Measurements from ENCODE around the gene ZNF263. TPM values are rescaled to one million over a fixed set of nuclear protein-coding genes. Genes with fewer than 3 reads are reported as not detected.

The ZNF263 gene
- total and polyA plus RNA-seq, 10 of the 15 experiments (the other 5 are each of a cell fraction or from before 2014, with no cell fraction given), result 4.7 to 45.6 (median 24.5) TPM

DNA sequence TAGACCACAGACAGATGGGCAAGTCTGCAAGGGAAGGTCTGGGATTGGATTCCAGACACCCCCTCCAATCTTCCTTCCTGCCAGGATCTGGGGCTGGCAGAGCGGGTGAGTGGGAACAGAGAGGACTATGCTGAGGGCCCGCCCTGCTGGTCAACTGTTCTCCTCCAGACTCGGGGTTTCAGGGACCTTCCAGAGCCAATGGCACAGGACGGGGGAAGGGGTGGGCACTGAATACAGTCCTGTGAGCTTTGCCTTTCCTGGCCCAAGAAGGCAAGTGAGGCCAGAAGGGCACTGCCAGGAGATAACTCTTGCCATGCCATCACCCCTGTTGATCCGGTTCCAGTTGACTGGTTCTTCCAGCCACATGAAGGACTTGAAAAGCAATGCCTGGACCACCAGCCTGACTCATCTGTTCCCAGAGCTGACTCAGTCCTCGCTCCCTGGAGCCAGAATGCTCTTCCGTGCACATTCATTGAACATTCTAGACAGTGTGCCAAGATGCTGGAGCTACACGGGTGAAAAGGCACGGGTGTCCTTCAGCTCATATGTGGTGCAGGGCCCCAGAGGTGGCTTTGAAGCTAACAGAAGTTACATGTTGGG, 26.3 kb upstream of the ZNF263 start:
- no peaks in the 10 kb centered on the region for H3K36me3 ChIP-seq (ENCODE audit: control insufficient read depth in 2 of 2, insufficient read depth in 2 of 2, low read length in 1 of 2)
- DNase-seq (ENCODE audit: low read depth, low spot score), result no peak
- TF ChIP-seq POLR2AphosphoS2 (IDR thresholded peaks at IDR 0.05; ENCODE audit: low read depth, low read length), result no peak
- RAD21 ChIA-PET (ENCODE audit: unreplicated experiment), result no interaction called here
- H3K27me3 ChIP-seq (replicated peaks in 1 of 2; ENCODE audit: control insufficient read depth in 2 of 2, insufficient read depth in 2 of 2, low read length in 1 of 2), result no peaks in the 10 kb centered on the region
- no peak overlapping the region for H3K4me2 ChIP-seq (ENCODE audit: control insufficient read depth, insufficient read depth)
- intact Hi-C loops (cut with micrococcal nuclease; ENCODE audit: unreplicated experiment) (no loop called here), in situ Hi-C loops (cut with MboI) (no loop called here)
- H3K9me3 ChIP-seq (replicated peaks; ENCODE audit: control insufficient read depth, insufficient read depth, low read length), result no peaks in the 10 kb centered on the region
- no peak for ATAC-seq
- SMC1A ChIA-PET (ENCODE audit: uncharacterized antibody, unreplicated experiment), result no interaction called here
- no peaks in the 10 kb centered on the region for H3K4me1 ChIP-seq (ENCODE audit: control insufficient read depth, insufficient read depth, low read length)
- no TSS peak for BruUV-seq (replicated peaks)
- H3K4me3 ChIP-seq, result no peak overlapping the region
- H4K20me1 ChIP-seq (ENCODE audit: control insufficient read depth, insufficient read depth), result no peaks in the 10 kb centered on the region
- H3K27ac ChIP-seq (ENCODE audit: control insufficient read depth, insufficient read depth), result no peak overlapping the region
- CTCF ChIA-PET, result interaction anchor here (4.1 kb wide), 1 partner anchor 10 kb away, joined by 14 read pairs; no protein-coding TSS in a partner anchor
- H2AFZ ChIP-seq (ENCODE audit: control insufficient read depth, low read depth, low read length), result no peak overlapping the region
- POLR2A ChIA-PET, result no interaction called here
- no peak for FAIRE-seq
- 25% methylated on average over 9 of the region's 9 CpGs for WGBS (ENCODE audit: insufficient coverage, insufficient replicate concordance, low lambda C conversion rate, missing lambda C conversion rate)
- H3K9ac ChIP-seq (ENCODE audit: control insufficient read depth, insufficient read depth, low read length), result no peak overlapping the region
- no peaks in the 10 kb centered on the region for H3K79me2 ChIP-seq (ENCODE audit: control insufficient read depth, insufficient read depth, low read length)

DNA sequence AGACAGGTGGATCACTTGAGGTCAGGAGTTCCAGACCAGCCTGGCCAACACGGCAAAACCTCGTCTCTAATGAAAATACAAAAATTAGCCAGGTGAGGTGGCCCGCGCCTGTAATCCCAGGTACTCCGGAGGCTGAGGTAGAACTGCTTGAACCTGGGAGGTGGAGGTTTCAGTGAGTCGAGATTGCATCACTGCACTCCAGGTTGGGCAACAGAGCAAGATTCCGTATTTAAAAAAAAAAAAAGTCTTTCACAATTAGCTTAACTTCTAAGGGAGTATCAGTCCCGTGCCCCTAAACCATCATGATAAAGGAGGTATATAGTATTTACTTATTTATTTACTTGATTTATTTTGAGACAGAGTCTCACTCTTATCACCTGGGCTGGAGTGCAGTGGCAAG, 23.5 kb upstream of the ZNF263 start:
- WGBS (ENCODE audit: insufficient coverage, insufficient replicate concordance, low lambda C conversion rate, missing lambda C conversion rate), result 75% methylated on average over 8 of the region's 8 CpGs
- TF ChIP-seq BMI1 (IDR thresholded peaks at IDR 0.05; ENCODE audit: borderline replicate concordance) (no peak), JUND (IDR thresholded peaks at IDR 0.05; ENCODE audit: low read depth, low read length) (no peak), LARP7 (IDR thresholded peaks at IDR 0.05) (no peak), SUZ12 (IDR thresholded peaks at IDR 0.05; ENCODE audit: unreplicated experiment) (no peak), MTA2 (IDR thresholded peaks at IDR 0.05; ENCODE audit: low read depth) (no peak), ATF7 (IDR thresholded peaks at IDR 0.05; ENCODE audit: low read depth) (no peak), YBX1 (IDR thresholded peaks at IDR 0.05) (no peak), MEF2B (IDR thresholded peaks at IDR 0.05; ENCODE audit: partially characterized antibody, poor library complexity, severe bottlenecking) (no peak), GATAD2B (conservative IDR thresholded peaks at IDR 0.05; ENCODE audit: low read depth) (no peak), HDAC6 (IDR thresholded peaks at IDR 0.05; ENCODE audit: unreplicated experiment) (no peak)
- TF ChIP-seq, protein P1, sequence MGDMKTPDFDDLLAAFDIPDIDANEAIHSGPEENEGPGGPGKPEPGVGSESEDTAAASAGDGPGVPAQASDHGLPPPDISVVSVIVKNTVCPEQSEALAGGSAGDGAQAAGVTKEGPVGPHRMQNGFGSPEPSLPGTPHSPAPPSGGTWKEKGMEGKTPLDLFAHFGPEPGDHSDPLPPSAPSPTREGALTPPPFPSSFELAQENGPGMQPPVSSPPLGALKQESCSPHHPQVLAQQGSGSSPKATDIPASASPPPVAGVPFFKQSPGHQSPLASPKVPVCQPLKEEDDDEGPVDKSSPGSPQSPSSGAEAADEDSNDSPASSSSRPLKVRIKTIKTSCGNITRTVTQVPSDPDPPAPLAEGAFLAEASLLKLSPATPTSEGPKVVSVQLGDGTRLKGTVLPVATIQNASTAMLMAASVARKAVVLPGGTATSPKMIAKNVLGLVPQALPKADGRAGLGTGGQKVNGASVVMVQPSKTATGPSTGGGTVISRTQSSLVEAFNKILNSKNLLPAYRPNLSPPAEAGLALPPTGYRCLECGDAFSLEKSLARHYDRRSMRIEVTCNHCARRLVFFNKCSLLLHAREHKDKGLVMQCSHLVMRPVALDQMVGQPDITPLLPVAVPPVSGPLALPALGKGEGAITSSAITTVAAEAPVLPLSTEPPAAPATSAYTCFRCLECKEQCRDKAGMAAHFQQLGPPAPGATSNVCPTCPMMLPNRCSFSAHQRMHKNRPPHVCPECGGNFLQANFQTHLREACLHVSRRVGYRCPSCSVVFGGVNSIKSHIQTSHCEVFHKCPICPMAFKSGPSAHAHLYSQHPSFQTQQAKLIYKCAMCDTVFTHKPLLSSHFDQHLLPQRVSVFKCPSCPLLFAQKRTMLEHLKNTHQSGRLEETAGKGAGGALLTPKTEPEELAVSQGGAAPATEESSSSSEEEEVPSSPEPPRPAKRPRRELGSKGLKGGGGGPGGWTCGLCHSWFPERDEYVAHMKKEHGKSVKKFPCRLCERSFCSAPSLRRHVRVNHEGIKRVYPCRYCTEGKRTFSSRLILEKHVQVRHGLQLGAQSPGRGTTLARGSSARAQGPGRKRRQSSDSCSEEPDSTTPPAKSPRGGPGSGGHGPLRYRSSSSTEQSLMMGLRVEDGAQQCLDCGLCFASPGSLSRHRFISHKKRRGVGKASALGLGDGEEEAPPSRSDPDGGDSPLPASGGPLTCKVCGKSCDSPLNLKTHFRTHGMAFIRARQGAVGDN (IDR thresholded peaks at IDR 0.05), result no peak
- TF ChIP-seq, protein P2, sequence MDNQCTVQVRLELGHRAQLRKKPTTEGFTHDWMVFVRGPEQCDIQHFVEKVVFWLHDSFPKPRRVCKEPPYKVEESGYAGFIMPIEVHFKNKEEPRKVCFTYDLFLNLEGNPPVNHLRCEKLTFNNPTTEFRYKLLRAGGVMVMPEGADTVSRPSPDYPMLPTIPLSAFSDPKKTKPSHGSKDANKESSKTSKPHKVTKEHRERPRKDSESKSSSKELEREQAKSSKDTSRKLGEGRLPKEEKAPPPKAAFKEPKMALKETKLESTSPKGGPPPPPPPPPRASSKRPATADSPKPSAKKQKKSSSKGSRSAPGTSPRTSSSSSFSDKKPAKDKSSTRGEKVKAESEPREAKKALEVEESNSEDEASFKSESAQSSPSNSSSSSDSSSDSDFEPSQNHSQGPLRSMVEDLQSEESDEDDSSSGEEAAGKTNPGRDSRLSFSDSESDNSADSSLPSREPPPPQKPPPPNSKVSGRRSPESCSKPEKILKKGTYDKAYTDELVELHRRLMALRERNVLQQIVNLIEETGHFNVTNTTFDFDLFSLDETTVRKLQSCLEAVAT (IDR thresholded peaks at IDR 0.05), result no peak

More for the DNA sequence above, 23.5 kb upstream of the ZNF263 start:
- in situ Hi-C loops (cut with MboI), result no loop called here
- no peak overlapping the region for H3K4me3 ChIP-seq
- intact Hi-C loops (cut with micrococcal nuclease; ENCODE audit: unreplicated experiment), result loop anchor here (5.0 to 10.0 kb wide), 2 partner anchors 105 to 242 kb away; partner anchors contain the start of gene CLUAP1
- H4K20me1 ChIP-seq (ENCODE audit: control insufficient read depth, insufficient read depth), result no peaks in the 10 kb centered on the region
- no TSS peak for BruUV-seq (replicated peaks)
- H3K9ac ChIP-seq (ENCODE audit: control insufficient read depth, insufficient read depth, low read length), result no peak overlapping the region
- no peak for DNase-seq (ENCODE audit: low read depth, low spot score)
- H3K4me1 ChIP-seq (ENCODE audit: control insufficient read depth, insufficient read depth, low read length), result peaks cover 6% of the 10 kb centered on the region; the same call in 1 of the 2 replicates
- no peak for ATAC-seq
- ChIA-PET SMC1A (ENCODE audit: uncharacterized antibody, unreplicated experiment) (no interaction called here), POLR2A (no interaction called here), CTCF (no interaction called here), RAD21 (ENCODE audit: unreplicated experiment) (no interaction called here)
- H3K79me2 ChIP-seq (ENCODE audit: control insufficient read depth, insufficient read depth, low read length), result no peaks in the 10 kb centered on the region
- no peak for FAIRE-seq
- H3K36me3 ChIP-seq (ENCODE audit: control insufficient read depth in 2 of 2, insufficient read depth in 2 of 2, low read length in 1 of 2), result no peaks in the 10 kb centered on the region
- no peaks in the 10 kb centered on the region; the same call in 2 of the 3 replicates for H3K9me3 ChIP-seq (replicated peaks; ENCODE audit: control insufficient read depth, insufficient read depth, low read length)
- H3K27ac ChIP-seq (ENCODE audit: control insufficient read depth, insufficient read depth), result no peak overlapping the region
- H3K27me3 ChIP-seq (replicated peaks in 1 of 2; ENCODE audit: control insufficient read depth in 2 of 2, insufficient read depth in 2 of 2, low read length in 1 of 2), result no peaks in the 10 kb centered on the region
- no peak overlapping the region for H2AFZ ChIP-seq (ENCODE audit: control insufficient read depth, low read depth, low read length)
- no peak overlapping the region for H3K4me2 ChIP-seq (ENCODE audit: control insufficient read depth, insufficient read depth)
